ENCODE results near the gene YDJC.

The YDJC gene

GRCh38 chr22:21626735-21627469, 2.9 kb downstream of the YDJC start:
- Histone ChIP-seq H2AFZ (ENCODE audit: low read depth, low read length, severe bottlenecking) (no peak overlapping the region), H3K36me3 (ENCODE audit: low read length) (no peaks in the 10 kb centered on the region), H4K20me1 (ENCODE audit: low read depth, low read length) (no peaks in the 10 kb centered on the region), H3K4me3 (ENCODE audit: insufficient read depth, low read length, poor library complexity, severe bottlenecking) (no peak overlapping the region), H3K27ac (ENCODE audit: low read depth, low read length) (no peak overlapping the region), H3K9me2 (replicated peaks; ENCODE audit: insufficient read depth, low read length) (no peaks in the 10 kb centered on the region), H3K4me2 (ENCODE audit: low read depth, low read length, poor library complexity, severe bottlenecking) (no peak overlapping the region), H3K27me3 (ENCODE audit: low read length) (no peaks in the 10 kb centered on the region), H3F3A (ENCODE audit: insufficient read depth) (peaks cover 18% of the 10 kb centered on the region), H3K9ac (ENCODE audit: low read length) (no peak overlapping the region), H3K79me2 (ENCODE audit: insufficient read depth, low read length) (peaks cover 12% of the 10 kb centered on the region; the same call in 1 of the 2 replicates), H3K9me3 (ENCODE audit: insufficient read depth, low read length) (no peaks in the 10 kb centered on the region)
- TF ChIP-seq EZH2phosphoT487 (conservative IDR thresholded peaks at IDR 0.05; ENCODE audit: low read length) (no peak), CTCF (IDR thresholded peaks at IDR 0.05; ENCODE audit: insufficient read depth, low read length, poor library complexity, severe bottlenecking) (no peak)

GRCh38 chr22:21626073-21626734, 3.6 kb downstream of the YDJC start:
- H3K79me2 ChIP-seq (ENCODE audit: insufficient read depth, low read length): peaks cover 12% of the 10 kb centered on the region; the same call in 1 of the 2 replicates
- H3K27me3 ChIP-seq (ENCODE audit: low read length): no peaks in the 10 kb centered on the region
- H4K20me1 ChIP-seq (ENCODE audit: low read depth, low read length): no peaks in the 10 kb centered on the region
- TF ChIP-seq EZH2phosphoT487 (conservative IDR thresholded peaks at IDR 0.05; ENCODE audit: low read length): no peak
- TF ChIP-seq CTCF (IDR thresholded peaks at IDR 0.05; ENCODE audit: insufficient read depth, low read length, poor library complexity, severe bottlenecking): no peak
- H2AFZ ChIP-seq (ENCODE audit: low read depth, low read length, severe bottlenecking): no peak overlapping the region
- no peak overlapping the region for H3K4me3 ChIP-seq (ENCODE audit: insufficient read depth, low read length, poor library complexity, severe bottlenecking)
- H3K4me2 ChIP-seq (ENCODE audit: low read depth, low read length, poor library complexity, severe bottlenecking): no peak overlapping the region
- no peaks in the 10 kb centered on the region for H3K36me3 ChIP-seq (ENCODE audit: low read length)
- peaks cover 18% of the 10 kb centered on the region for H3F3A ChIP-seq (ENCODE audit: insufficient read depth)
- no peak overlapping the region for H3K27ac ChIP-seq (ENCODE audit: low read depth, low read length)
- H3K9me2 ChIP-seq (replicated peaks; ENCODE audit: insufficient read depth, low read length): no peaks in the 10 kb centered on the region
- no peak overlapping the region for H3K9ac ChIP-seq (ENCODE audit: low read length)
- H3K9me3 ChIP-seq (ENCODE audit: insufficient read depth, low read length): no peaks in the 10 kb centered on the region

- Histone ChIP-seq H3K36me3 (ENCODE audit: low read length) (no peaks in the 10 kb centered on the region), H3K9ac (ENCODE audit: low read length) (no peak overlapping the region), H3K9me2 (replicated peaks; ENCODE audit: insufficient read depth, low read length) (no peaks in the 10 kb centered on the region), H3K9me3 (ENCODE audit: insufficient read depth, low read length) (no peaks in the 10 kb centered on the region), H3K27me3 (ENCODE audit: low read length) (no peaks in the 10 kb centered on the region), H2AFZ (ENCODE audit: low read depth, low read length, severe bottlenecking) (no peak overlapping the region), H3K27ac (ENCODE audit: low read depth, low read length) (0 out of 2 replicates have a peak overlapping the region, but pooled peaks have one; percentile 19), H4K20me1 (ENCODE audit: low read depth, low read length) (no peaks in the 10 kb centered on the region), H3K4me2 (ENCODE audit: low read depth, low read length, poor library complexity, severe bottlenecking) (no peak overlapping the region), H3F3A (ENCODE audit: insufficient read depth) (peaks cover 18% of the 10 kb centered on the region), H3K79me2 (ENCODE audit: insufficient read depth, low read length) (peaks cover 17% of the 10 kb centered on the region; the same call in 1 of the 2 replicates), H3K4me3 (ENCODE audit: insufficient read depth, low read length, poor library complexity, severe bottlenecking) (no peak overlapping the region)
- TF ChIP-seq CTCF (IDR thresholded peaks at IDR 0.05; ENCODE audit: insufficient read depth, low read length, poor library complexity, severe bottlenecking) (no peak), EZH2phosphoT487 (conservative IDR thresholded peaks at IDR 0.05; ENCODE audit: low read length) (no peak)
These were observed 4.7 kb downstream of the YDJC start for GRCh38 chr22:21624880-21625791.
